Nephron progenitor cell (in vitro differentiated cells): Measurements from ENCODE around the gene GRIK4.

Source experiments
- DNase-seq: peaks from one replicate; pipeline ENCODE4 v3.0.0; 2021
- H3K27ac Mint-ChIP-seq: 2 replicates; pipeline ENCODE4 v1.8.0; 2021; ENCODE audit warnings: mild to moderate bottlenecking, moderate library complexity, mixed read lengths
- H3K27me3 Mint-ChIP-seq: 2 replicates; pipeline ENCODE4 v1.8.0; 2021; ENCODE audit warnings: mild to moderate bottlenecking, low read depth, mixed read lengths; ENCODE audit not compliant: poor library complexity
- H3K36me3 Mint-ChIP-seq: 2 replicates; pipeline ENCODE4 v1.8.0; 2021; ENCODE audit warnings: low read depth, mixed read lengths
- H3K4me1 Mint-ChIP-seq: 2 replicates; pipeline ENCODE4 v1.8.0; 2021; ENCODE audit warnings: mixed read lengths
- H3K4me3 Mint-ChIP-seq: 2 replicates; pipeline ENCODE4 v1.8.0; 2021; ENCODE audit warnings: mild to moderate bottlenecking, moderate library complexity, mixed read lengths
- H3K9me3 Mint-ChIP-seq: 2 replicates; pipeline ENCODE4 v1.8.0; 2021; ENCODE audit warnings: mild to moderate bottlenecking, moderate library complexity, mixed read lengths
- TF ChIP-seq, protein P1 (sequence below): fragments of 200-600 bp; sonication (generic); IDR thresholded peaks from 2 replicates; pipeline ENCODE4 v1.5.0; 2021; ENCODE audit warnings: antibody characterized with exemption

Gene GRIK4

DNA sequence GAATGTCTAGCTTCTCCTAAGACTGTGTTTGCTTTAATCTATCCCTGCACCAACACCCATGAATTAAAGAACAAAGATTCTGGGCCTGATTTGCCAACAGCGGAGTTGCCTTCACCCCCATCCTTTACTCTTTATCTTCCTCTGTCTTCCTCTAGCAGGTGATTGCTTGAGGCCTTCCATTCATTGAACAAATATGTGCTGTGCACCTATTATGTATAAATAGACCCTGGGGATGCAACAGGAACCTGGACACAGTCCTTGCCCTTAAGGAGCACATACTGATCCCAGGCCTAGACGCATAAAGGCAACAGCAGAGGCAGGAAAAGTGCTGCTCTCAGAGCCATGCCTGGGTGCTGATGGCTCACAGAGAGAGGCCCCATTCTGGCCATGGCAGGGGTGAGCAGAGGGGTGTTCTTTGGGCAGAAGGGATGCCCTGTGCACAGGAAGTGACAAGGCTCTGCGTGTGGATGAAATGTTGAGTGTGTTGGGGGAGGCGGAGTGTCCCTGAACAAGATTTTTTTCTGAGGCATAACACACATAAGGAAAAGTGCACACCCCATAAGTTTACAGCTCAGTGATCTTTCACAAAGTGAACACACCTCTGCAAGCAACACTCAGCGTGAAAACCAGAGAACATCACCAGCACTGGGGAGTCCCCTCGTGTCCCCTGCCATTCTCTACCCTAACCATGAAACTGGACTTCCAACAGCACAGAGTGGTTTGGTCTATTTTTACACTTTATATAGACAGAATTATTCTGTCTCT, 145.9 kb downstream of the GRIK4 start:
- Mint-ChIP-seq H3K27ac (no peak overlapping the region), H3K4me3 (no peak overlapping the region)

DNA sequence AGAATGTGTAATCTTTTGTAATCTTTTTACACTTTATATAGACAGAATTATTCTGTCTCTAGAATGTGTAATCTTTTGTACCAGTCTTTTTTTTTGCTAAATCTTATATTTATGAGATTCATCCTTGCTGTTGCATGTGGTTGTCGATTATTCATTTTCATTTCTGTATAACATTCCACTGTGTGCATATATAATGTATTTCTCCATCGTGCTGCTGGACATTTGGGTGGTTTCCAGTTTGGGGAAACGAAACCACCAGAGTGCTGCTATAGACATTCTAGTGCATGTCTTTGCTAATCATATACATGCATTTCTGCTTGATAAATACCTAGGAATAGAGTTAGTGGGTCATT, 146.5 kb downstream of the GRIK4 start:
- DNase-seq, result no peak
- Mint-ChIP-seq H3K27ac (no peak overlapping the region), H3K36me3 (no peaks in the 10 kb centered on the region), H3K27me3 (peaks cover 52% of the 10 kb centered on the region), H3K4me3 (no peak overlapping the region), H3K4me1 (peaks cover 9% of the 10 kb centered on the region), H3K9me3 (no peaks in the 10 kb centered on the region)
- TF ChIP-seq, protein P1, sequence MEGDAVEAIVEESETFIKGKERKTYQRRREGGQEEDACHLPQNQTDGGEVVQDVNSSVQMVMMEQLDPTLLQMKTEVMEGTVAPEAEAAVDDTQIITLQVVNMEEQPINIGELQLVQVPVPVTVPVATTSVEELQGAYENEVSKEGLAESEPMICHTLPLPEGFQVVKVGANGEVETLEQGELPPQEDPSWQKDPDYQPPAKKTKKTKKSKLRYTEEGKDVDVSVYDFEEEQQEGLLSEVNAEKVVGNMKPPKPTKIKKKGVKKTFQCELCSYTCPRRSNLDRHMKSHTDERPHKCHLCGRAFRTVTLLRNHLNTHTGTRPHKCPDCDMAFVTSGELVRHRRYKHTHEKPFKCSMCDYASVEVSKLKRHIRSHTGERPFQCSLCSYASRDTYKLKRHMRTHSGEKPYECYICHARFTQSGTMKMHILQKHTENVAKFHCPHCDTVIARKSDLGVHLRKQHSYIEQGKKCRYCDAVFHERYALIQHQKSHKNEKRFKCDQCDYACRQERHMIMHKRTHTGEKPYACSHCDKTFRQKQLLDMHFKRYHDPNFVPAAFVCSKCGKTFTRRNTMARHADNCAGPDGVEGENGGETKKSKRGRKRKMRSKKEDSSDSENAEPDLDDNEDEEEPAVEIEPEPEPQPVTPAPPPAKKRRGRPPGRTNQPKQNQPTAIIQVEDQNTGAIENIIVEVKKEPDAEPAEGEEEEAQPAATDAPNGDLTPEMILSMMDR, result no peak

More for the DNA sequence above, 145.9 kb downstream of the GRIK4 start:
- DNase-seq, result no peak
- Mint-ChIP-seq H3K4me1 (peaks cover 9% of the 10 kb centered on the region), H3K9me3 (no peaks in the 10 kb centered on the region), H3K36me3 (no peaks in the 10 kb centered on the region), H3K27me3 (peaks cover 54% of the 10 kb centered on the region)
- TF ChIP-seq, protein P1, result no peak

DNA sequence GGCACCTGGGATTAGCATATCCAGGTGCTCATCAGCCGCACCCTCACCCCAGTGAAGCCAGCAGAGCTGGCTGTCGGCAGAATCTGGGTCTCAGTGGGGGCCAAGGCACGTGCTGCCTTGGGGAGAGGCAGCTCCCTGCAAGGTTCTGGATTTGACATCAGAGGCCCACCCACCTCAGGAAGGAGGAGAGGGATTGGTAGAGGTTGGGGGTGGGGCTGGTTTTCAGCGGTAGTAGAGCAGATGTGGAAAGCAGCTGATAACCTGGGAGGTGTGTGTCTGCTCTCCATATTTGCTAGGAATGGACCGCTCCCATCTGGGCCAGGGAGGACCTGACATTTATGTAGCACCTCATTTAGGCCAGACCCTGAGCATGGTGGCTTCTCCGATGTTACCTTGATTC, 147.5 kb downstream of the GRIK4 start:
- DNase-seq, result no peak
- Mint-ChIP-seq H3K36me3 (no peaks in the 10 kb centered on the region), H3K27ac (no peak overlapping the region), H3K27me3 (peaks cover 52% of the 10 kb centered on the region), H3K4me1 (peaks cover 9% of the 10 kb centered on the region), H3K4me3 (no peak overlapping the region), H3K9me3 (no peaks in the 10 kb centered on the region)
- TF ChIP-seq, protein P1, result no peak

DNA sequence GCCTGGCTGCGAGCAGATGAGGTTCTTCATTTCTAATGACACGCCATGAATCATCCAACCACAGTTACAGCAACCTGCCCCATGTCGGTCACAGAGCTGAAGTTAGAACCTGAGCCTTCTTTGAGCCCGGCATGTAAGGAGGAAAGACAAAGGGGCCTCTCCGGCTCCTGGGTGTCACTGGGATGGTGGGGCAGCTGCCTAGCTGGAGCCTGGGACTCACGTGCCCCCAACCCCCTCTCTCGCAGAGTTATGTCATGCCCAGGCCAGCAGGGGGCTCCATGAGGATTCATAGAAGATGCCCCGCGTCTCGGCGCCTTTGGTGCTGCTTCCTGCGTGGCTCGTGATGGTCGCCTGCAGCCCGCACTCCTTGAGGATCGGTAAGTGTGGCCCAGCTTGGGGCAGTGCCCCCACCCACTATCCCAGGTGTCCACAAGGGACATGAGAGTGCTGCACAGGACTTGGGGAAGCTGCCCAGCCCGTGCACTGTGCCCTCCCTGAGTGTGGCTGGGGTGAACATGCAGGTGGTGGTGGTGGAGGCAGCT, 148.5 kb downstream of the GRIK4 start:
- DNase-seq, result peak; percentile 55
- Mint-ChIP-seq H3K4me1 (peaks cover 9% of the 10 kb centered on the region), H3K27me3 (peaks cover 51% of the 10 kb centered on the region), H3K4me3 (no peak overlapping the region), H3K36me3 (no peaks in the 10 kb centered on the region), H3K9me3 (no peaks in the 10 kb centered on the region), H3K27ac (no peak overlapping the region)
- TF ChIP-seq, protein P1, result peak; percentile 38

DNA sequence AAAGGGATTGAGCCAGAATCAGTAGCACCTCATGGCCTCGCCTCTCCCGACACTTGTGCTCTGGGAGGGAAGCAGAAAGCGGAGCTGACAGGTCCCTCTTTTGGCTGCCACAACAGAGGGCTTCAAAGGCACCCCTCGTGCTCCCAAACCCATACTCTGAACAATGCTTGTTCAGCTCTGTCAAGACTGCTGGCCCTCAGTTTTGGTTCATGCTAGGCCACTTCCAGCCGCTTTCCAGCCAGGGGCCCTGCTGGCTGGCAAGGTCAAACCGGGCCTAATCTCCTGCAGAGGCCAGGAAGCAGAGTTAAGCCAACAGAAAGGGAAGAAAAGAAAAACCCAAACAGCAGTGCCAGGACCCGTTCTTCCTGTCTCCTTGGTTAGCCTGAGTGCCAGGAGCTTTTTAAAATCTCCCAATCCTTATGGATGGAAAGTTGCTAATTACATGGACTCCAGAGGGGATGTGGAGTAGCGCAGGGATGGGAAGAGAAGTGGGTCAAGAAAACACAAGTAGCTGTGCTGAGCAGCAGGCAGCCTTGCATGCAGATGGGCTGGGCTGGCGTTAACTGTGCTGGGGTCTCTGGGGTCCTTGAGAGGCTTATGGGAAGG, 150.6 kb downstream of the GRIK4 start:
- no peak for DNase-seq
- peaks cover 9% of the 10 kb centered on the region for H3K4me1 Mint-ChIP-seq
- peaks cover 48% of the 10 kb centered on the region for H3K27me3 Mint-ChIP-seq
- no peaks in the 10 kb centered on the region for H3K36me3 Mint-ChIP-seq
- H3K4me3 Mint-ChIP-seq, result no peak overlapping the region
- no peak overlapping the region for H3K27ac Mint-ChIP-seq
- no peaks in the 10 kb centered on the region for H3K9me3 Mint-ChIP-seq
- TF ChIP-seq, protein P1, result no peak

DNA sequence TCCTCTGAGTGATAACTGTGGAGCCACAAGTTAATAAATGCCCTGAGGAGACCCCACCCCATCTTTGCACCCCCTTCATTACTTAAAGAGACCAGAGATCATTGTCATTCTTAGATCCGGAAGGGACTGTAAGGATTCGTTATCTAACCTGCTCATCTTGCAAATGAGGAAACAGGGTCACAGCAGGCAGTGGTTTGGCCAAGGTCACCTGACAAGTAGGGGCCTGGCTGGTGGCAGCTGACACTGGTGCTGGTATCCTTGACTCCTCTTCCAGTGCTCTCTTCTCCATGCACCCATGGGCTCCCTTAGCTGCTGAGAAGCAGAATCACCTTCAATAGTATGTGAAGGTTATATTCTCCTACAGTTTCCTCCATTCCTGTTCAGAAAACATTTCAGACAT, 151.6 kb downstream of the GRIK4 start:
- H3K4me1 Mint-ChIP-seq, result peaks cover 9% of the 10 kb centered on the region
- TF ChIP-seq, protein P1, result no peak
- H3K27ac Mint-ChIP-seq, result no peak overlapping the region
- DNase-seq, result no peak
- H3K9me3 Mint-ChIP-seq, result no peaks in the 10 kb centered on the region
- no peaks in the 10 kb centered on the region for H3K36me3 Mint-ChIP-seq
- no peak overlapping the region for H3K4me3 Mint-ChIP-seq
- H3K27me3 Mint-ChIP-seq, result peaks cover 43% of the 10 kb centered on the region
